GM20431 (cell line): ENCODE results near the gene PPP1R10.

Experiments
- in situ Hi-C: fragments of 300-500 bp; cut with MseI, MboI; formaldehyde crosslinking; loops from one replicate; pipeline ENCODE4 v1.15.0; 2020; ENCODE audit warnings: low sequenced_read_pairs; ENCODE audit not compliant: unreplicated experiment

PPP1R10 gene

DNA sequence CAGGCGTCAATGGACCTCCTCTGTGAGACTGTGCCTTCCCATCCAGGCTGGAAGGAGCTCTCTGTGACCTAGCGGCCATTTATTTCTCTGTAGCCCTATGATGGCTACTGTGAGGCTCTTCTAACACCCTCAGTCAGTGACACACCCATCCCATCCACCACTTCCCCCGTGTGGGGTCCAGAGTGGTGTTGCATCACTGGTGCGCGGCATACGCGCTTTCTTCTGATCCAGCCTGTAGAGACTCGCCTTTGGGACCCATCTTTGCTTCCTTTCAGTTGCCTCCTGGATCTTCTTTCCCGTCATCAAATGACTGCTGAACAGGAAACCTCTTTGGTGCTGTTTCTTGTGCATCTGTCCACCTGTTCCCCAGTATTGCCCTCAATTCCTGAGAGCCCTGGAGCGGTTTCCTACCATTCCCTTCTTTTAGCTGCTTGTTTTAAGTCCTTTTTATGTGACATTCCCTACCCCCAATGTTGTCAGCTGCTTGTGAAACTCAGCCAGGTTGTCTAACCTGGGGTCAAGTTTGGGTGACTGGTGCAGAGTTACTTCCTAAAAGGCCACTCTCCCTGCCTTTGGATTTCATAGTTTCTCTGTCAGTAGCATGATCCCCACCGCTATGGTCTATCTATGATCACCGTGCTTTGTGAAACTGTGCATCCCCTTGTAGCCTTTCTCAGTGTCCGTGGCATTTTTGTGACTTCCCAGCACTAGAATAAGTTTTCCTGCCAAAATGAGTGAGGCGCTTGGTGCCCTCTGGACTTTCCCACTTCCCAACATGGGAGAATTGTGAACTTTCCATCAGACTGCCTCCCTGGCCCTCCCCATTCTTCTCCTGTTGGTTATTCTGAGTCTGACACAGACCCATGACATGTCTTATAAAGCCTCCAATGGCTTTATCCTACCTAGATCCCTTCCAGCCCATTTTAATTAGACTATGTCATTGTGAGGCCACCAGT, 54.3 kb downstream of the PPP1R10 start:
- in situ Hi-C loops = no loop called here

GRCh38 chr6:30560930-30561329, 56.1 kb downstream of the PPP1R10 start:
- in situ Hi-C loops = no loop called here

GRCh38 chr6:30557683-30557981, 59.4 kb downstream of the PPP1R10 start:
- in situ Hi-C loops = no loop called here

DNA sequence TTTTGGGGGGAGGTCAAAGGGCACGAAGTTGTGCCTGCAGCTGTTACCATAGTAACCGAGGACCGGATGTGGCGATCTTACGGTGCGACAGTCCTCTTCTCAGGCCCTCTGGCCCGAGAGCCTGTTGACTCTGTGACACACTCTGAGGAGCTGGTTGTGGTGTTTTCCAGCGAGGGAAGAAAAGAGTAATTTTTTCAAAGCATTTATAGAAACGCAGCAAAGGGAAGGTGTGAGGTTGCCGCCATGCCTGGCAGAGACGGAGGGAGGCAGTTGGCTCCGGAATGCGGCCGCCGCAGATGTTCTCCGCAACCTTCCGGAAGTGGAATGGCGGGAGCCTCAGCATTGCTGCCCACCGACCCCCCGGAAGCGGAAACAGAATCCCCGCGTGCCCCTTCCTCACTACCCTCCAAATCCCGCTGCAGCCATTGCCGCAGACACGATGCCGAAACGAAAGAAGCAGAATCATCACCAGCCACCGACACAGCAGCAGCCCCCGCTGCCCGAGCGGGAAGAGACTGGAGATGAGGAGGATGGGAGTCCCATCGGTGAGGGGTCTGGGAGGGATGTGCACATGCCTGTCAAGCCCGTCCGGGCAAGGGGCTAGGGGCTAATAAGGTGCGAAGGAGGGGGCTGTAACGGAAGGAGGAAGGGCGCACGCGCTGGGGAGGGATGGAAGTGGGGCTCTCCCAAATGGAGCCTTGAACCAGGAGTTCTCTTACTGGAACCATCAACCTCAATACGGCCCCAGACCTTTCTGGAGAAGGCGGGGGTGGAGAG, 59.9 kb downstream of the PPP1R10 start, which contains the start of gene PRR3:
Gene PRR3 (plus strand): TSS at position 390 of the 777 bp plus-strand sequence. CDS start 50 bp downstream, at position 440.
- in situ Hi-C loops = no loop called here

- in situ Hi-C loops = no loop called here
Observed at GRCh38 chr6:30556066-30556905, 60.8 kb downstream of the PPP1R10 start, which contains the start of gene GNL1. Gene GNL1, minus strand, starts transcription at chr6:30556489. Its CDS starts 286 bp downstream, at chr6:30556203.

DNA sequence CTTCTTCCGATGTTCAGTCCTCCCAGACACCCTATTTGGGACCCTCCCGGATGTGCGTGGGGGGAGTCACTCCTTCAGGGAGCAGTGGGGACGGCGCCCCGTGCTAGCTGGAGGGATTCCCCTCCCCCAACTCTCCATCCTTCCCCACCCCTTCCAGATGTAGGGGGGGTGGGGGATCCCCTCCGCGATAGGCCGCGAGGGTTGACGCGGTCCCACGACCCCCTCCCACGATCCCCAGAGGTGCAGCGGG, 61.3 kb downstream of the PPP1R10 start:
- in situ Hi-C loops = no loop called here

- in situ Hi-C loops = no loop called here
Observed at GRCh38 chr6:30554962-30555815, 61.9 kb downstream of the PPP1R10 start.

DNA sequence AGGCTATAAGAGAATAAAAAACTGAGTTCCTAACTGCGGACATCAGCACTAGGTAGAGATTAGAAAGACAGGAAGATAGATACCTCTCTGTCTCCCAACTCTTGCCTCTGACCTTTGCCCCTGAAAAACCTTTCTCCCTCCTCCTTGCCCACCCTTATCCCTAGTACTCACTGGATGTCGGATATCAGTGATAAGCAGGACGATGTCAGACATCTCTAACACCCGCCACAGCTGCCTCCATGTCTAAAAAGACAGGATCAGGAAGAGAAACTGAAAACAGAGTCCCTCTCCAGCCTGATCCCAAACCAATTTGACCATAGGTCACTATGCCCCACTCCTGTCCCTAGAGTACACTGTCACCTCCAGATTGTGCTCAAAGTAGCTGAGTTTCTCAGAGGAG, 62.6 kb downstream of the PPP1R10 start:
- in situ Hi-C loops = no loop called here
